Breast epithelium (tissue), 3 donors: ENCODE results near the gene TNIP2.

Experiments
- POLR2AphosphoS5 ChIP-seq, 3 donors: sonication (generic); formaldehyde crosslinking; IDR thresholded peaks; one replicate each; pipeline ENCODE4 v1.6.1; 2017; ENCODE audit warnings: antibody characterized with exemption in 3 of 3
- TF ChIP-seq, protein P1 (sequence below), 3 donors: fragments of 450-650 bp; IDR thresholded peaks; one replicate each; pipeline ENCODE4 v1.5.1; 2016 to 2017; ENCODE audit warnings: antibody characterized with exemption in 3 of 3, mild to moderate bottlenecking in 3 of 3, moderate library complexity in 3 of 3

DNA sequence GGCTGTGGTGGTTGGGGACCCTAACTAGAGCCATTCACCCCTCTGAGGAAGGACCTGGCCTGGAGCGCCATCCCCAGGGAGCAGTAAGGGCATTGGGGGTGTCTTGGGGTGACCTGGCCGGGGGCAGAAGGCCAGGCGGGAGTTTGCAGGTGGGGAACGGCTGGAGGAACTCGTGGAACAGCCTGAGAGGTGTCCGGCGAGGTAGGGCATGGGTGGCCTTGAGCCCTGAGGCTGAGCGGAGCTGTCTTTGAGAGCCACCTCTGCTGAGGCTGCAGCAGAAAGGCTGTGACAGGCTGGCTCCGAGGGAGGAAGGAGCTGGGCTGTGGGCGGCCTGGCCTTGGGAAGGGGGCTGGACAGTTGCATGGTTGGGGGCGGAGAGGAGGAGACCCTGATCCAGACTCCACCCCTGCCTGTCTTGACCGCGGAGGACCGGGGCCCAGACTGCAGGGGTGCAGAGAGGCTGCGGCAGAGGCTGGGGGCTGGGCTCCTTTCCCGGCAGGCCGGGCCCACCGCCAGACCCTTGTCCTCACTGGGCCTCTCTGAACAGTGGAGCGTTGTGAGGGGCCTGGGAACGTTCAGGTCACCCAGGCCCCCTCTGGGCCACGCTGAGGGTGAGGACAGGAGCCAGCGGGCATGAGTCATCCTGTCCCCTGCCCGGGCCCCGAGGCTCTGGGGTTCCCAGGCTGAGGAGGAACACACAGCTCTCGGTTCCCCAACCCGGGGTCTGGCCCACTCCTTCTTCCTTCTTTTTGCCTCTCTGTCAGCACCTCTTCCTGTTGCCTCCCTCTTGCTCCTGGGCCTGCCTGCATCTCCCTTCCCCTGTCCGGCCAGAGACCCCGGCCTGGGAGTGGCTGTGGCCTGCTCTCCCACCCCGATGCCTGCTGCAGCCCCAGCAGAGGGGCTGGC, 44.8 kb upstream of the TNIP2 start:
- TF ChIP-seq POLR2AphosphoS5 (IDR thresholded peaks at IDR 0.05) = peak in 2 of 3 donors; percentile 14 to 36
- TF ChIP-seq, protein P1, sequence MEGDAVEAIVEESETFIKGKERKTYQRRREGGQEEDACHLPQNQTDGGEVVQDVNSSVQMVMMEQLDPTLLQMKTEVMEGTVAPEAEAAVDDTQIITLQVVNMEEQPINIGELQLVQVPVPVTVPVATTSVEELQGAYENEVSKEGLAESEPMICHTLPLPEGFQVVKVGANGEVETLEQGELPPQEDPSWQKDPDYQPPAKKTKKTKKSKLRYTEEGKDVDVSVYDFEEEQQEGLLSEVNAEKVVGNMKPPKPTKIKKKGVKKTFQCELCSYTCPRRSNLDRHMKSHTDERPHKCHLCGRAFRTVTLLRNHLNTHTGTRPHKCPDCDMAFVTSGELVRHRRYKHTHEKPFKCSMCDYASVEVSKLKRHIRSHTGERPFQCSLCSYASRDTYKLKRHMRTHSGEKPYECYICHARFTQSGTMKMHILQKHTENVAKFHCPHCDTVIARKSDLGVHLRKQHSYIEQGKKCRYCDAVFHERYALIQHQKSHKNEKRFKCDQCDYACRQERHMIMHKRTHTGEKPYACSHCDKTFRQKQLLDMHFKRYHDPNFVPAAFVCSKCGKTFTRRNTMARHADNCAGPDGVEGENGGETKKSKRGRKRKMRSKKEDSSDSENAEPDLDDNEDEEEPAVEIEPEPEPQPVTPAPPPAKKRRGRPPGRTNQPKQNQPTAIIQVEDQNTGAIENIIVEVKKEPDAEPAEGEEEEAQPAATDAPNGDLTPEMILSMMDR (IDR thresholded peaks at IDR 0.05) = no peak
